Activated CD4-positive, alpha-beta T cell treated with anti-CD3 and anti-CD28 coated beads for 24 hours (primary cell): ENCODE results near the gene CC2D1A.

Source experiments
- DNase-seq, 2 donors: peaks; one replicate each; pipeline ENCODE4 v3.0.0-alpha.2; 2020; ENCODE audit warnings: low read depth in 2 of 2

CC2D1A gene

GRCh38 chr19:13937479-13938300 lies 31.7 kb downstream of the CC2D1A start:
- DNase-seq, result no peak

- no peak for DNase-seq
Observed at GRCh38 chr19:13938301-13939064, 32.5 kb downstream of the CC2D1A start, which contains the start of gene PODNL1. Gene PODNL1 (minus strand): TSS chr19:13938417. CDS start chr19:13938181, 236 bp downstream.

GRCh38 chr19:13942023-13942684 lies 36.2 kb downstream of the CC2D1A start:
- DNase-seq, result no peak

GRCh38 chr19:13946414-13946813 lies 40.4 kb downstream of the CC2D1A start:
- no peak for DNase-seq

- DNase-seq, result no peak
Observed at GRCh38 chr19:13951043-13951442, 45.0 kb downstream of the CC2D1A start.

- no peak for DNase-seq
Observed at GRCh38 chr19:13951799-13952153, 45.8 kb downstream of the CC2D1A start.

- peak; percentile 96 to 98 for DNase-seq
Observed at GRCh38 chr19:13952154-13952930, 46.3 kb downstream of the CC2D1A start, which contains the start of gene DCAF15. Gene DCAF15 (plus strand): TSS chr19:13952509. CDS start chr19:13952513, 4 bp downstream.

GRCh38 chr19:13952931-13953531 lies 47.0 kb downstream of the CC2D1A start:
- no peak for DNase-seq

GRCh38 chr19:13954185-13954584 lies 48.2 kb downstream of the CC2D1A start:
- no peak for DNase-seq

GRCh38 chr19:13955662-13956364 lies 49.8 kb downstream of the CC2D1A start:
- DNase-seq, result no peak

GRCh38 chr19:13956365-13956744 lies 50.4 kb downstream of the CC2D1A start:
- DNase-seq, result no peak

GRCh38 chr19:13957051-13957450 lies 51.0 kb downstream of the CC2D1A start:
- DNase-seq, result no peak

- DNase-seq, result no peak
Observed at GRCh38 chr19:13958043-13958442, 52.0 kb downstream of the CC2D1A start.

- no peak for DNase-seq
Observed at GRCh38 chr19:13959141-13959961, 53.4 kb downstream of the CC2D1A start.

GRCh38 chr19:13959962-13960862 lies 54.2 kb downstream of the CC2D1A start:
- no peak for DNase-seq

- no peak for DNase-seq
Observed at GRCh38 chr19:13960863-13961784, 55.1 kb downstream of the CC2D1A start.
